HepG2 (cell line): ENCODE measurements around the gene ZNF180. TPM values are rescaled to one million over a fixed set of nuclear protein-coding genes. Genes with fewer than 3 reads are reported as not detected.

Experiments
- ARHGAP35 ChIP-seq: sonication (generic); formaldehyde crosslinking; IDR thresholded peaks from 2 replicates; pipeline ENCODE4 v1.9.0; 2022; ENCODE audit warnings: mild to moderate bottlenecking, inconsistent platforms, moderate library complexity, missing genetic modification reagents, borderline replicate concordance
- CBX2 ChIP-seq, 2 experiments: fragments of 200-600 bp in 1 of 2; sonication (generic); formaldehyde crosslinking in 1 of 2; IDR thresholded peaks; 2 replicates each; pipeline versions ENCODE4 v1.7.0 to v1.8.1; 2018 to 2022; ENCODE audit warnings: low read depth in 2 of 2, low read length in 1 of 2, mild to moderate bottlenecking in 1 of 2, missing genetic modification reagents in 1 of 2
- HNRNPUL1 ChIP-seq: fragments of 200-400 bp; formaldehyde crosslinking; IDR thresholded peaks from 2 replicates; pipeline ENCODE4 v1.6.1; 2017; ENCODE audit warnings: low read depth, mild to moderate bottlenecking, low read length, moderate library complexity
- MAZ ChIP-seq, 2 experiments: sonication (generic) in 1 of 2; formaldehyde crosslinking in 1 of 2; IDR thresholded peaks; 2 replicates each; pipeline versions ENCODE4 v1.5.0 to v1.6.1; 2012 to 2020; ENCODE audit warnings: low read depth in 2 of 2, mild to moderate bottlenecking in 2 of 2, borderline replicate concordance in 1 of 2, improper control_type of control experiment in 1 of 2, low read length in 1 of 2, missing genetic modification reagents in 1 of 2, moderate library complexity in 1 of 2
- MIER3 ChIP-seq: IDR thresholded peaks from 2 replicates; pipeline ENCODE4 v1.6.1; 2016; ENCODE audit warnings: missing compliant biosample characterization, borderline replicate concordance
- NAIF1 ChIP-seq: sonication (generic); formaldehyde crosslinking; IDR thresholded peaks from 2 replicates; pipeline ENCODE4 v1.5.0; 2020; ENCODE audit warnings: mild to moderate bottlenecking, missing genetic modification reagents, borderline replicate concordance
- POLR2A ChIP-seq, 2 experiments: IDR thresholded peaks; 2 replicates each; pipeline ENCODE4 v1.6.1; 2011; ENCODE audit warnings: low read depth in 2 of 2, low read length in 2 of 2, mild to moderate bottlenecking in 1 of 2, moderate library complexity in 1 of 2; ENCODE audit not compliant: insufficient read depth in 1 of 2
- RFX3 ChIP-seq: IDR thresholded peaks from 2 replicates; pipeline ENCODE4 v1.6.1; 2016; ENCODE audit warnings: missing biosample characterization, missing genetic modification reagents
- ZNF224 ChIP-seq: sonication (generic); formaldehyde crosslinking; IDR thresholded peaks from 2 replicates; pipeline ENCODE4 v1.5.0; 2020; ENCODE audit warnings: mild to moderate bottlenecking, missing genetic modification reagents
- ZNF382 ChIP-seq: sonication (generic); formaldehyde crosslinking; IDR thresholded peaks from 2 replicates; pipeline ENCODE4 v1.5.0; 2020; ENCODE audit warnings: missing genetic modification reagents, mild to moderate bottlenecking, borderline replicate concordance
- ZNF543 ChIP-seq: sonication (generic); formaldehyde crosslinking; IDR thresholded peaks from 2 replicates; pipeline ENCODE4 v1.4.0; 2020; ENCODE audit warnings: mild to moderate bottlenecking, missing genetic modification reagents
- polyA plus RNA-seq, 8 experiments: library from polyadenylated mRNA; depleted of rRNA in 3 of 8; stranded (reverse) in 7 of 8; unstranded in 1 of 8; fragments of >200 nt; fragmentation: Illumina TruSeq in 4 of 8; extraction: Trizol in 4 of 8; gene quantifications; 2 replicates each; pipeline versions ENCODE4 v1.2.1 to v1.2.3, GENCODE V29; 2011 to 2016; ENCODE audit warnings: low read depth in 4 of 8, missing spikeins in 1 of 8, mixed read lengths in 1 of 8; ENCODE audit not compliant: insufficient read depth in 1 of 8
- total RNA-seq, 5 experiments: library from RNA; depleted of rRNA; stranded (reverse); fragments of >200 nt; fragmentation: Illumina TruSeq; extraction: Trizol; gene quantifications; 2 replicates each; pipeline ENCODE4 v1.2.3, GENCODE V29; 2016; ENCODE audit warnings: low read depth in 1 of 5
- TF ChIP-seq, protein P1 (sequence below): sonication (generic); formaldehyde crosslinking; IDR thresholded peaks from 2 replicates; pipeline ENCODE4 v1.5.0; 2020; ENCODE audit warnings: mild to moderate bottlenecking, low read depth, missing genetic modification reagents, borderline replicate concordance
- TF ChIP-seq, protein P2 (sequence below): sonication (generic); formaldehyde crosslinking; IDR thresholded peaks from 2 replicates; pipeline ENCODE4 v1.8.0; 2022; ENCODE audit warnings: missing genetic modification reagents, low read depth, mild to moderate bottlenecking, borderline replicate concordance
- TF ChIP-seq, protein P3 (sequence below): sonication (generic); formaldehyde crosslinking; IDR thresholded peaks from 2 replicates; pipeline ENCODE4 v1.4.0; 2020; ENCODE audit warnings: mild to moderate bottlenecking, missing genetic modification reagents
- TF ChIP-seq, protein P4 (sequence below): sonication (generic); formaldehyde crosslinking; IDR thresholded peaks from 2 replicates; pipeline ENCODE4 v1.4.0; 2020; ENCODE audit warnings: low read depth, mild to moderate bottlenecking, missing genetic modification reagents
- TF ChIP-seq, protein P5 (sequence below): sonication (generic); formaldehyde crosslinking; IDR thresholded peaks from 2 replicates; pipeline ENCODE4 v1.4.0; 2020; ENCODE audit warnings: missing genetic modification reagents

Gene ZNF180
- total and polyA plus RNA-seq, 2 of the 13 experiments (the other 11 are each of a cell fraction or from before 2014, with no cell fraction given), result 0.92 to 9.3 TPM

DNA sequence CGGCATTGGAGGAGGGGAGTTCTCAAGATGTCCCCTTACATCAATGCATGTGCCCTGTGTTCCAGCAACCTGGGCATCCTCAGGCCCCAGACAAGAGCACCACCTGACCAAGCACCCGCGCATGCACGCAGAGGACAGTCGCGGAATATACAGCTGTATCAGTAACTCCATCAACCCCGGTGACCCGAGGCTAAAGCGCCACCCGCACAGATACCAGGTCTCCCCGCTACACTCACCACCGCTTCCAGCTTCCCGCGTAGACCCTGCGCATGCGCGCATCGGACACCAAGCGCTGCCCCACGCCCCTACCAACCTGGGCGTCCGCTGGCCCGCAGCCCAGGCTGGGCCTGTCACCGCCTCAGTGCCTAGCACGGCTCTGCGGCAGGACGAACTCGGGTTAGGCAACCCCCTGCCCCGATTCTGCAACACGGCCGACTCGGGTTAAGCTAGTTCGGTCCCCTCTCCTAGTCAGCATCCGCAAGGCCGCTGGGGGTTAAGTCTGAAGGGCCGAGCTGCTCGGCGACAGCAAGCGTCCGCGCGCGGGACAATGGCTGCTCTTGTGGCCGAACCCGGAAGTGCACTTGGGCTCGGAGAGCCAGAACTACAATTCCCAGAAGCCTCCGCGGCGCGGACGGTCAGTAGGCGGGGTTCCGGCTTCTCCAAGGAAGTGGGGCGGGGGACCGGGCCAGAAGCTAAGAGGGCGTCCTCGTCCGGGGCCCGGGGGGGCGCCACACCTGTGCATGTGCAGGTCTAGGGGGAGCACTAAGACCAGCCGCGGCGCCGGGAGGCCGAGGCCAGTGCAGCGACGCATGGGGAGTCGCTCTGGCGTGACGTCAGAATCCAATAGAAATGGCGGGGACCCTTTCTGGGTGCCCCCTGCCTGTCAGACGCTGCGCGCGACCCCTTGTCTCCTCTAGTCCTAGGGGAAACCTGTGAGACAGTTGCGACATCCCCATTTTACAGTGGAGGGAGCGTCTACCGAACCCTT, at the start of gene ZNF180 (continued):
- TF ChIP-seq, protein P1, sequence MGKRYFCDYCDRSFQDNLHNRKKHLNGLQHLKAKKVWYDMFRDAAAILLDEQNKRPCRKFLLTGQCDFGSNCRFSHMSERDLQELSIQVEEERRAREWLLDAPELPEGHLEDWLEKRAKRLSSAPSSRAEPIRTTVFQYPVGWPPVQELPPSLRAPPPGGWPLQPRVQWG (CRISPR knock-in tag), result no peak
- TF ChIP-seq, protein P2, sequence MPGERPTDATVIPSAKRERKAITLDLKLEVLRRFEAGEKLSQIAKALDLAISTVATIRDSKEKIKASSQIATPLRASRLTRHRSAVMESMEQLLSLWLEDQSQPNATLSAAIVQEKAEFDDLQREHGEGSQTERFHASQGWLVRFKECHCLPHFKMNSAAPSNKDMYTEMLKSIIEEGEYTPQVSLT (CRISPR knock-in tag), result no peak
- TF ChIP-seq ARHGAP35, result peak; percentile 82; the same call in 1 of the 2 replicates
- TF ChIP-seq NAIF1, result peak; percentile 57; the same call in 1 of the 2 replicates
- no peak for TF ChIP-seq RFX3 (CRISPR knock-in tag)
- no peak for TF ChIP-seq HNRNPUL1
- no peak for TF ChIP-seq CBX2 (IDR thresholded peaks at IDR 0.05; ENCODE audit: low read depth, low read length)
- TF ChIP-seq CBX2 (CRISPR knock-in tag; IDR thresholded peaks at IDR 0.05; ENCODE audit: low read depth), result no peak
- peak; percentile 73; the same call in 1 of the 2 replicates for TF ChIP-seq MIER3
- no peak for TF ChIP-seq ZNF382 (CRISPR knock-in tag)
- TF ChIP-seq POLR2A (IDR thresholded peaks at IDR 0.05; ENCODE audit: insufficient read depth in 1 of 2, low read depth in 2 of 2, low read length in 2 of 2), result peak; percentile 76 to 77
- 0 out of 2 replicates have a peak, but pooled peaks have one; percentile 17 for TF ChIP-seq ZNF224
- TF ChIP-seq, protein P3, sequence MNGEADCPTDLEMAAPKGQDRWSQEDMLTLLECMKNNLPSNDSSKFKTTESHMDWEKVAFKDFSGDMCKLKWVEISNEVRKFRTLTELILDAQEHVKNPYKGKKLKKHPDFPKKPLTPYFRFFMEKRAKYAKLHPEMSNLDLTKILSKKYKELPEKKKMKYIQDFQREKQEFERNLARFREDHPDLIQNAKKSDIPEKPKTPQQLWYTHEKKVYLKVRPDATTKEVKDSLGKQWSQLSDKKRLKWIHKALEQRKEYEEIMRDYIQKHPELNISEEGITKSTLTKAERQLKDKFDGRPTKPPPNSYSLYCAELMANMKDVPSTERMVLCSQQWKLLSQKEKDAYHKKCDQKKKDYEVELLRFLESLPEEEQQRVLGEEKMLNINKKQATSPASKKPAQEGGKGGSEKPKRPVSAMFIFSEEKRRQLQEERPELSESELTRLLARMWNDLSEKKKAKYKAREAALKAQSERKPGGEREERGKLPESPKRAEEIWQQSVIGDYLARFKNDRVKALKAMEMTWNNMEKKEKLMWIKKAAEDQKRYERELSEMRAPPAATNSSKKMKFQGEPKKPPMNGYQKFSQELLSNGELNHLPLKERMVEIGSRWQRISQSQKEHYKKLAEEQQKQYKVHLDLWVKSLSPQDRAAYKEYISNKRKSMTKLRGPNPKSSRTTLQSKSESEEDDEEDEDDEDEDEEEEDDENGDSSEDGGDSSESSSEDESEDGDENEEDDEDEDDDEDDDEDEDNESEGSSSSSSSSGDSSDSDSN (CRISPR knock-in tag), result peak; percentile 77
- peak; percentile 71; the same call in 1 of the 2 replicates for TF ChIP-seq ZNF543 (CRISPR knock-in tag)
- TF ChIP-seq MAZ (IDR thresholded peaks at IDR 0.05; ENCODE audit: borderline replicate concordance, low read depth, low read length), result peak; percentile 89
- TF ChIP-seq MAZ (CRISPR knock-in tag; IDR thresholded peaks at IDR 0.05; ENCODE audit: low read depth), result peak; percentile 94
- TF ChIP-seq, protein P4, sequence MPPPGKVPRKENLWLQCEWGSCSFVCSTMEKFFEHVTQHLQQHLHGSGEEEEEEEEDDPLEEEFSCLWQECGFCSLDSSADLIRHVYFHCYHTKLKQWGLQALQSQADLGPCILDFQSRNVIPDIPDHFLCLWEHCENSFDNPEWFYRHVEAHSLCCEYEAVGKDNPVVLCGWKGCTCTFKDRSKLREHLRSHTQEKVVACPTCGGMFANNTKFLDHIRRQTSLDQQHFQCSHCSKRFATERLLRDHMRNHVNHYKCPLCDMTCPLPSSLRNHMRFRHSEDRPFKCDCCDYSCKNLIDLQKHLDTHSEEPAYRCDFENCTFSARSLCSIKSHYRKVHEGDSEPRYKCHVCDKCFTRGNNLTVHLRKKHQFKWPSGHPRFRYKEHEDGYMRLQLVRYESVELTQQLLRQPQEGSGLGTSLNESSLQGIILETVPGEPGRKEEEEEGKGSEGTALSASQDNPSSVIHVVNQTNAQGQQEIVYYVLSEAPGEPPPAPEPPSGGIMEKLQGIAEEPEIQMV, result peak; percentile 98
- TF ChIP-seq, protein P5, sequence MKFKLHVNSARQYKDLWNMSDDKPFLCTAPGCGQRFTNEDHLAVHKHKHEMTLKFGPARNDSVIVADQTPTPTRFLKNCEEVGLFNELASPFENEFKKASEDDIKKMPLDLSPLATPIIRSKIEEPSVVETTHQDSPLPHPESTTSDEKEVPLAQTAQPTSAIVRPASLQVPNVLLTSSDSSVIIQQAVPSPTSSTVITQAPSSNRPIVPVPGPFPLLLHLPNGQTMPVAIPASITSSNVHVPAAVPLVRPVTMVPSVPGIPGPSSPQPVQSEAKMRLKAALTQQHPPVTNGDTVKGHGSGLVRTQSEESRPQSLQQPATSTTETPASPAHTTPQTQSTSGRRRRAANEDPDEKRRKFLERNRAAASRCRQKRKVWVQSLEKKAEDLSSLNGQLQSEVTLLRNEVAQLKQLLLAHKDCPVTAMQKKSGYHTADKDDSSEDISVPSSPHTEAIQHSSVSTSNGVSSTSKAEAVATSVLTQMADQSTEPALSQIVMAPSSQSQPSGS (CRISPR knock-in tag), result peak; percentile 63
